Esophagus (tissue), 2 donors: Measurements from ENCODE around the gene REST. TPM values are rescaled to one million over a fixed set of nuclear protein-coding genes. Genes with fewer than 3 reads are reported as not detected.
A peak's percentile ranks its signal among the peaks of the same experiment; 100 is the strongest.

Experiments used
- H3K27ac ChIP-seq, 2 donors: one replicate each; pipeline ENCODE4 v1.5.1; 2013; ENCODE audit warnings: low read depth in 2 of 2, mild to moderate bottlenecking in 2 of 2, inconsistent platforms in 1 of 2, low read length in 1 of 2, moderate library complexity in 1 of 2
- H3K27me3 ChIP-seq, 2 donors: one replicate each; pipeline ENCODE4 v1.6.1; 2013; ENCODE audit warnings: low read length in 2 of 2, control low read depth in 1 of 2, mild to moderate bottlenecking in 1 of 2; ENCODE audit not compliant: insufficient read depth in 2 of 2, control insufficient read depth in 1 of 2
- H3K36me3 ChIP-seq, 2 donors: one replicate each; pipeline ENCODE4 v1.6.1; 2013; ENCODE audit warnings: low read length in 1 of 2; ENCODE audit not compliant: control insufficient read depth in 2 of 2, insufficient read depth in 2 of 2
- H3K4me1 ChIP-seq, 2 donors: one replicate each; pipeline ENCODE4 v1.6.1; 2013; ENCODE audit warnings: low read length in 1 of 2; ENCODE audit not compliant: control insufficient read depth in 2 of 2, insufficient read depth in 2 of 2
- H3K4me3 ChIP-seq, 2 donors: one replicate each; pipeline ENCODE4 v1.5.1; 2013; ENCODE audit warnings: low read length in 2 of 2, mild to moderate bottlenecking in 2 of 2, low read depth in 1 of 2, moderate library complexity in 1 of 2
- H3K9me3 ChIP-seq, 2 donors: one replicate each; pipeline ENCODE4 v1.6.1; 2013; ENCODE audit warnings: mild to moderate bottlenecking in 2 of 2, low read depth in 1 of 2, low read length in 1 of 2, moderate library complexity in 1 of 2; ENCODE audit not compliant: control insufficient read depth in 2 of 2, insufficient read depth in 1 of 2
- WGBS, 2 donors: extraction: QIAGEN DNeasy Blood & Tissue Kit; methylation state at CpG; one replicate each; pipeline ENCODE4 v1.1.7; 2013; 5-methylcytosine and 5-hydroxymethylcytosine counted together
- polyA plus RNA-seq, 2 donors: library from polyadenylated mRNA; stranded (reverse); fragments of 200-250 nt; gene quantifications; one replicate each; pipeline ENCODE4 v1.2.3, GENCODE V29; 2013
- donor health status: healthy with polysubstance abuse.
- donor health status: Bipolar disorder and iron deficiency.

Gene REST, protein sequence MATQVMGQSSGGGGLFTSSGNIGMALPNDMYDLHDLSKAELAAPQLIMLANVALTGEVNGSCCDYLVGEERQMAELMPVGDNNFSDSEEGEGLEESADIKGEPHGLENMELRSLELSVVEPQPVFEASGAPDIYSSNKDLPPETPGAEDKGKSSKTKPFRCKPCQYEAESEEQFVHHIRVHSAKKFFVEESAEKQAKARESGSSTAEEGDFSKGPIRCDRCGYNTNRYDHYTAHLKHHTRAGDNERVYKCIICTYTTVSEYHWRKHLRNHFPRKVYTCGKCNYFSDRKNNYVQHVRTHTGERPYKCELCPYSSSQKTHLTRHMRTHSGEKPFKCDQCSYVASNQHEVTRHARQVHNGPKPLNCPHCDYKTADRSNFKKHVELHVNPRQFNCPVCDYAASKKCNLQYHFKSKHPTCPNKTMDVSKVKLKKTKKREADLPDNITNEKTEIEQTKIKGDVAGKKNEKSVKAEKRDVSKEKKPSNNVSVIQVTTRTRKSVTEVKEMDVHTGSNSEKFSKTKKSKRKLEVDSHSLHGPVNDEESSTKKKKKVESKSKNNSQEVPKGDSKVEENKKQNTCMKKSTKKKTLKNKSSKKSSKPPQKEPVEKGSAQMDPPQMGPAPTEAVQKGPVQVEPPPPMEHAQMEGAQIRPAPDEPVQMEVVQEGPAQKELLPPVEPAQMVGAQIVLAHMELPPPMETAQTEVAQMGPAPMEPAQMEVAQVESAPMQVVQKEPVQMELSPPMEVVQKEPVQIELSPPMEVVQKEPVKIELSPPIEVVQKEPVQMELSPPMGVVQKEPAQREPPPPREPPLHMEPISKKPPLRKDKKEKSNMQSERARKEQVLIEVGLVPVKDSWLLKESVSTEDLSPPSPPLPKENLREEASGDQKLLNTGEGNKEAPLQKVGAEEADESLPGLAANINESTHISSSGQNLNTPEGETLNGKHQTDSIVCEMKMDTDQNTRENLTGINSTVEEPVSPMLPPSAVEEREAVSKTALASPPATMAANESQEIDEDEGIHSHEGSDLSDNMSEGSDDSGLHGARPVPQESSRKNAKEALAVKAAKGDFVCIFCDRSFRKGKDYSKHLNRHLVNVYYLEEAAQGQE
- 1 to 10 TPM; 4.2 to 4.9 TPM for polyA plus RNA-seq

DNA sequence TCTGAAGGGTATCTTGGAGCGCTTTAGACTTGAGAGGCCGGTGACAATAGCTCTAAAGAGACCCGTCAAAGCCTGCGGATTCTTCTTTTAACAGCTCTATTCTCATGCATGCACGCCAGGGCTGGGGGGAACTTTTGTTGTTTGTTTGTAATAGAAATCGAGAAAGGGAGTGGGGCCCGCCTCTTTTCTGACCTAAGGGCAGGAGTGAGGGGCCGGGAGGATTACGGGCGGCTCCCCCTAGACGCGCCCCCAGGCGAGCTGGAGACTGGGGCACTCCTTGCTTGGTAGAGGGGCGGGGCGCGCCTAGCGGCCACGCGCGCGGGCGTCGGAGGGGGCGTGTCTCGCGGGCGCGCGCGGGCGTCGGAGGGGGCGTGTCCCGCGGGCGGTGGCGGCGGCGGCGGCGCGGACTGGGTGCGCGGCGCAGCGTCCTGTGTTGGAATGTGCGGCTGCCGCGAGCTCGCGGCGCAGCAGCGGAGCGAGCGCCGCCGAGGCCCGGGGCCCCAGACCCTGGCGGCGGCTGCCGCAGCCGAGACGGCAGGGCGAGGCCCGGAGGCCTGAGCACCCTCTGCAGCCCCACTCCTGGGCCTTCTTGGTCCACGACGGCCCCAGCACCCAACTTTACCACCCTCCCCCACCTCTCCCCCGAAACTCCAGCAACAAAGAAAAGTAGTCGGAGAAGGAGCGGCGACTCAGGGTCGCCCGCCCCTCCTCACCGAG, at the start of gene REST:
Gene REST, plus strand, starts transcription at position 412 of the 717 bp plus-strand sequence. CDS start 2,739 bp downstream, outside the sequence.
- no peaks in the 10 kb centered on the region for H3K36me3 ChIP-seq
- H3K9me3 ChIP-seq = no peaks in the 10 kb centered on the region
- H3K4me1 ChIP-seq = peaks cover 0 to 8% of the 10 kb centered on the region in 2 donors
- peak within 1 kb of the TSS; percentile 91 to 98 for H3K27ac ChIP-seq
- peak within 1 kb of the TSS; percentile 70 to 83 for H3K4me3 ChIP-seq
- no peaks in the 10 kb centered on the region for H3K27me3 ChIP-seq
- 0 to 1% methylated on average over 52 to 74 of the region's 74 CpGs for WGBS, 2 donors

DNA sequence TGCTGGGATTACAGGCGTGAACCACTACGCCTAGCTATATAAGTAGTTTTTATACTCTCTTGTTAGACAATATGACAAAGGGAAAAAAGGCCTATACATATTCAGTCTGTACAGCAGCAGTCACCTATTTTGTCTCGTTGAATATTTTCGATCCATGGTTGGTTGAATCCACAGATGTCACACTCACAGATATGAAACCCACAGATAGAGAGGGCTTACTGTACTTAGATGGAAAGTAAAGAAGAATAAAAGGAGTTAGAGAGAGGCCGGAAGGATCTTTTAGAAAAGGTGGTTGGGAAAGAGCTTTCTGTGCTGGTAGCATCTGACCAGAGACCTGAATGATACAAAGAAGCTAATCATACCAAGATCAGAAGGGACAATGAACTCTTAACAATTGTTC, 47.9 kb upstream of the REST start:
- Histone ChIP-seq H3K27me3 (no peaks in the 10 kb centered on the region), H3K36me3 (no peaks in the 10 kb centered on the region), H3K27ac (no peak overlapping the region), H3K4me1 (no peaks in the 10 kb centered on the region), H3K9me3 (no peaks in the 10 kb centered on the region), H3K4me3 (no peak overlapping the region)
- 86 to 95% methylated on average over 5 of the region's 5 CpGs for WGBS, 2 donors

DNA sequence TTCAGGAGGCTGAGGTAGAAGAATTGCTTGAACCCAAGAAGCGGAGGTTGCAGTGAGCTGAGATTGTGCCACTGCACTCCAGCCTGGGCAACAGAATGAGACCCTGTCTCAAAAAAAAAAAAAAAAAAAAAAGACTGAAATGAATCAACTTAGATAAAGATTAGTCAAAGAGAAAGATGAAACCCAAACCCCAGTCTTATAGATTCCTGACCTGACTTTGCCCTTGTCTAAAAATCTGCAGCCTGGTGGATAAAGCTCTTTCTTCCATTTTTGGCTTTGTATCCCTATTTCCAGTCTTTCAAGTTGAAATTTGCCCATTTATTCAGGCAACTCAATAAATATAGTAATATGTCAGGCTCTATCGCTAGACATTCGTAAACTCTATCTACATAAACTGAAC, 46.9 kb upstream of the REST start:
- no peaks in the 10 kb centered on the region for H3K4me1 ChIP-seq
- H3K27me3 ChIP-seq = no peaks in the 10 kb centered on the region
- no peaks in the 10 kb centered on the region for H3K36me3 ChIP-seq
- H3K9me3 ChIP-seq = no peaks in the 10 kb centered on the region
- H3K27ac ChIP-seq = no peak overlapping the region
- H3K4me3 ChIP-seq = no peak overlapping the region
- 80 to 87% methylated on average over 3 of the region's 3 CpGs for WGBS, 2 donors

DNA sequence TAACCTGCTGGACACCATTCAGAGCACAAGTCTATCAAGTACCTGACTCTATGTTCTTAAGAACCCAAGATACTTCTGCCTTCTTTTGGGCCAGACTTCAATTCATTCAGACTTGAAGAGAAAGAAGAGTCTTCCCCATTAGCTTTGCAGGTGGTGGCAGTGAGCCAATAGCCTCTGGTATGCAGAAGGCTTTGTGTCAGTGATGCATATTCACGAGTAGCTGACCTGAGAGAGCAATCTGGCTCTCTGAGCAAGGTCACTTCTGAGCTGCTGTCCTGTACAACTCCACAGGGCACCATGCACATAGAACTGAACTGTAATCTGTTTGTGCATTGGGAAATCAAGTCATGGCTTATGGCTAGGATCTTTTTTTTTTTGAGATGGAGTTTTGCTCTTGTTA, 46.3 kb upstream of the REST start:
- H3K9me3 ChIP-seq = no peaks in the 10 kb centered on the region
- H3K36me3 ChIP-seq = no peaks in the 10 kb centered on the region
- H3K27me3 ChIP-seq = no peaks in the 10 kb centered on the region
- no peaks in the 10 kb centered on the region for H3K4me1 ChIP-seq
- no peak overlapping the region for H3K4me3 ChIP-seq
- WGBS, 2 donors = 31 to 39% methylated on average over 1 of the region's 1 CpG
- H3K27ac ChIP-seq = no peak overlapping the region

DNA sequence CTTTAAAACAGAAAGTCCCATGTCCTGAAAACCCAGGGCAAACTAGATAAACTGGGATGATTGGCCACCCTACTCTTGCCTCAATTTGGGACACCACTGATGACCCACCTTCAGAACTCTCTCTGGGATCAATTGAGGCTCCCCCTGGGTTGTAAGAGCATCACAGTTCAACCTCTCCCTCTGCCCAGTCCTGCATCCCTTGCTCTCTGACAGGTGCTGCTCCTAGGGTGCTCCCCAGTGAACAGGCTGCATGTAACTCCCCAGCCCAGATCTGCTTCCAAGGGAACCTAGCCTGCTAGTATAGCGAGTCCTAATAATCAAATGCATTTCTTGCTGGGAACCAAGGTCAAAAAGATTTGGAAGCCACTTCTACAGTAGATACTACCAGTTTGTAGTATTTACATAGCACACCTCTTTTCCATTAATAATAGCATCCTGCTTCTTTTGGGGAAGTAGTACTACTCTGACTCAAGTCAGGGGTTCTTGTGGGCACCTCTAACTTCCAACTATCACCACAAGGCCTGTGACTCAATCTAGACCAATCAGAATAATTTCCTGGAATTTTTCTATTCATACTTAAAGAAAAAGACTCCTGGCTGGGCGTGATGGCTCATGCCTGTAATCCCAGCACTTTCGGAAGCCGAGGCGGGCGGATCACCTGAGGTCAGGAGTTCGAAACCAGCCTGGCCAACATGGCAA, 44.1 kb upstream of the REST start:
- no peaks in the 10 kb centered on the region for H3K27me3 ChIP-seq
- no peak overlapping the region for H3K27ac ChIP-seq
- H3K36me3 ChIP-seq = no peaks in the 10 kb centered on the region
- no peak overlapping the region for H3K4me3 ChIP-seq
- WGBS, 2 donors = 75 to 84% methylated on average over 7 of the region's 7 CpGs
- no peaks in the 10 kb centered on the region for H3K4me1 ChIP-seq
- no peaks in the 10 kb centered on the region for H3K9me3 ChIP-seq

DNA sequence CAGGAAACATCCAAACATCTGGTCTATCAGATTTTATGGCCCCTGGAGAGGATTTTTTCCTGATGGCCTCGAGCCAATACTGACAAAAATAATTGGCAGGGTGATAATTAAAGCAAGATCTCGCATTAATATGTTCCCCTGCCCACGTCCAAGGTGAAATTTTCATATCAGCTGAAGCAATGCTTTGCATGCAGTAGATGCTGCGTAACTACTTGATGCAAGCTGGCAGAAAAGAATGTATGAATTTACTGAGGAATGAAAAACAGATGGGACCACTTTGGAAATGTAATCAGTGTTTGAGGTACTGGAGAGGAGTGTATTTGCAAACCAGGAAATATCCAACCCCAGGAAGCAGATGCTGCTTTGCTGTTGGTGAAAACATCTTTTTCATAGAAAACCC, 36.8 kb upstream of the REST start:
- H3K36me3 ChIP-seq = no peaks in the 10 kb centered on the region

DNA sequence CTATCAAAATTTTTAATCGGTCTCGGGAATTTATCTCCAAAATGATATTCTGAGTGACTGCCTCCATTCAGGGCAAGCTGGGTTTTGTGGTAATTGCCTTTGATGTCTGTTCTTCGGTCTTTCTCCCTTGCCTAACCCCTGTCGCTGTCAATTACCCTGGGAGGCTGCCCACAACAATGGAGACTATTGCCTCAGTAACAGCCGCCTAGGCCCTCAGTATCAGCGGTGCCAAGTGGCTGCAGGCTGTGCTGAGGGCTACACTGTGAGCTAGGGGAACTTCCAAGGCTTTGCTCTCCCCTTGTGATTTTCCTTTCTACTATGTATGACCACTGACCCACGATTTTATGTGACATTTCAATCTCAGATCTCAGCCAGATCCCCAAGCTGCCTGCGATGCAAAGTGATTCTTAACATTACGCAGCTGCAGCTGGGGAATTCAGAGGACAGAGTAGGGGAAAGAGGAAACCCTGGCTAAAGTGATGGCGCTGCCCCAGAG, 36.3 kb upstream of the REST start:
- Histone ChIP-seq H3K4me3 (no peak overlapping the region), H3K27ac (no peak overlapping the region), H3K4me1 (no peaks in the 10 kb centered on the region), H3K27me3 (no peaks in the 10 kb centered on the region), H3K9me3 (no peaks in the 10 kb centered on the region), H3K36me3 (no peaks in the 10 kb centered on the region)
- 43% methylated on average over 10 of the region's 10 CpGs for WGBS, 2 donors

More for the DNA sequence above, 36.8 kb upstream of the REST start:
- Histone ChIP-seq H3K4me3 (no peak overlapping the region), H3K27me3 (no peaks in the 10 kb centered on the region), H3K9me3 (no peaks in the 10 kb centered on the region), H3K4me1 (no peaks in the 10 kb centered on the region), H3K27ac (no peak overlapping the region)
- 33 to 35% methylated on average over 4 of the region's 4 CpGs for WGBS, 2 donors

DNA sequence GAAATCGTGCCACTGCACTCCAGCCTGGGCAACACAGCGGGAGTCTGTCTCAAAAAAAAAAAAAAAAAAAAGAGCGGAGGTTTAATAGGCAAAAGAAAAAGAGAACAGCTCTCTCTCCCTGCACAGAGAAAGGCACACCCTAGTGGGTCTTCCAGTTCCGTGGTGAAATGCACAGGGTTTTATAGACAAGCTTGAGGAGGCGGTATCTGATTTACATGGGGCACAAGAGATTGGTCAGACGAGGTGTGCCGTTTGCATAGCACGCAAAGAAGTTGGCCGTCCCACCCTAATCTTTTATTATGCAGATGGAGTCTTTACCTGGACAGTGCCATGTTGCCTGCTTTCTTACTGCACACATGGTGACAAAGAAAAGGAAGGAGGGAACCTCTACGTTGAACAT, 33.5 kb upstream of the REST start:
- Histone ChIP-seq H3K9me3 (no peaks in the 10 kb centered on the region), H3K27me3 (no peaks in the 10 kb centered on the region), H3K36me3 (no peaks in the 10 kb centered on the region), H3K4me3 (no peak overlapping the region), H3K4me1 (no peaks in the 10 kb centered on the region), H3K27ac (peak overlapping the region in 1 of 2 donors; percentile 3)
- 50 to 58% methylated on average over 8 to 10 of the region's 10 CpGs for WGBS, 2 donors
